H9 (cell line): Measurements from ENCODE around the gene SETMAR. TPM values are rescaled to one million over a fixed set of nuclear protein-coding genes. Genes with fewer than 3 reads are reported as not detected.

Experiments
- DNase-seq: peaks from one replicate; pipeline ENCODE4 v3.0.0-alpha.2; 2017
- H2AFZ ChIP-seq: one replicate; pipeline ENCODE4 v1.6.1; 2013; ENCODE audit warnings: mild to moderate bottlenecking, low read length, control low read depth, moderate library complexity
- H2AK5ac ChIP-seq: 2 replicates; pipeline ENCODE4 v1.6.1; 2013; ENCODE audit warnings: low read length, control low read depth, mixed read lengths; ENCODE audit not compliant: insufficient read length
- H2BK120ac ChIP-seq: one replicate; pipeline ENCODE4 v1.6.1; 2013; ENCODE audit warnings: low read depth, mild to moderate bottlenecking, low read length, control low read depth, inconsistent platforms; ENCODE audit not compliant: poor library complexity, severe bottlenecking
- H2BK12ac ChIP-seq: 2 replicates; pipeline ENCODE4 v1.6.1; 2013; ENCODE audit warnings: low read length, control low read depth, mixed read lengths, low read depth; ENCODE audit not compliant: insufficient read length
- H2BK15ac ChIP-seq: 2 replicates; pipeline ENCODE4 v1.6.1; 2013; ENCODE audit warnings: low read depth, low read length, control low read depth
- H2BK20ac ChIP-seq: one replicate; pipeline ENCODE4 v1.6.1; 2013; ENCODE audit warnings: low read depth, mild to moderate bottlenecking, low read length, control low read depth, inconsistent platforms; ENCODE audit not compliant: poor library complexity, severe bottlenecking
- H2BK5ac ChIP-seq: 2 replicates; pipeline ENCODE4 v1.6.1; 2013; ENCODE audit warnings: low read length, control low read depth, mixed read lengths; ENCODE audit not compliant: insufficient read length
- H3K14ac ChIP-seq: 2 replicates; pipeline ENCODE4 v1.6.1; 2013; ENCODE audit warnings: low read length, control low read depth; ENCODE audit not compliant: insufficient read depth
- H3K18ac ChIP-seq: 2 replicates; pipeline ENCODE4 v1.6.1; 2013; ENCODE audit warnings: low read depth, mild to moderate bottlenecking, mixed read lengths, low read length, control low read depth; ENCODE audit not compliant: insufficient read length
- H3K23ac ChIP-seq: 2 replicates; pipeline ENCODE4 v1.6.1; 2013; ENCODE audit warnings: low read length, control low read depth, mixed read lengths, low read depth; ENCODE audit not compliant: insufficient read length
- H3K23me2 ChIP-seq: 2 replicates; pipeline ENCODE4 v1.6.1; 2013; ENCODE audit warnings: low read depth, mild to moderate bottlenecking, mixed read lengths, low read length, control low read depth; ENCODE audit not compliant: insufficient read length, poor library complexity, severe bottlenecking
- H3K27ac ChIP-seq: 2 replicates; pipeline ENCODE4 v1.5.1; 2013; ENCODE audit warnings: low read length, control low read depth, mixed read lengths, low read depth; ENCODE audit not compliant: insufficient read length
- H3K27me3 ChIP-seq: 2 replicates; pipeline ENCODE4 v1.6.1; 2013; ENCODE audit warnings: low read length, control low read depth, inconsistent platforms; ENCODE audit not compliant: insufficient read depth
- H3K4ac ChIP-seq: 2 replicates; pipeline ENCODE4 v1.6.1; 2013; ENCODE audit warnings: low read depth, mild to moderate bottlenecking, control low read depth, inconsistent platforms, low read length, moderate library complexity
- H3K4me1 ChIP-seq: 2 replicates; pipeline ENCODE4 v1.6.1; 2013; ENCODE audit warnings: low read length, control low read depth, inconsistent platforms; ENCODE audit not compliant: insufficient read depth
- H3K4me2 ChIP-seq: 2 replicates; pipeline ENCODE4 v1.6.1; 2013; ENCODE audit warnings: low read length, control low read depth, mixed read lengths; ENCODE audit not compliant: insufficient read length, insufficient read depth
- H3K56ac ChIP-seq: 2 replicates; pipeline ENCODE4 v1.6.1; 2013; ENCODE audit warnings: low read depth, mild to moderate bottlenecking, mixed read lengths, low read length, control low read depth; ENCODE audit not compliant: insufficient read length
- H3K79me1 ChIP-seq: 2 replicates; pipeline ENCODE4 v1.6.1; 2013; ENCODE audit warnings: low read depth, mild to moderate bottlenecking, moderate library complexity, low read length, control low read depth, inconsistent platforms; ENCODE audit not compliant: insufficient read depth, poor library complexity, severe bottlenecking
- H3K79me2 ChIP-seq: 2 replicates; pipeline ENCODE4 v1.6.1; 2013; ENCODE audit warnings: low read length, control low read depth, inconsistent platforms; ENCODE audit not compliant: insufficient read depth
- H3K9ac ChIP-seq: 2 replicates; pipeline ENCODE4 v1.6.1; 2013; ENCODE audit warnings: low read length, control low read depth, mixed read lengths; ENCODE audit not compliant: insufficient read length; ENCODE audit errors: extremely low read depth
- H3K9me3 ChIP-seq: one replicate; pipeline ENCODE4 v1.6.1; 2013; ENCODE audit warnings: low read depth, low read length, inconsistent platforms; ENCODE audit not compliant: control insufficient read depth
- H3T11ph ChIP-seq: one replicate; pipeline ENCODE4 v1.6.1; 2013; ENCODE audit warnings: mild to moderate bottlenecking, low read length, control low read depth, inconsistent platforms
- H4K20me1 ChIP-seq: one replicate; pipeline ENCODE4 v1.6.1; 2013; ENCODE audit not compliant: control insufficient read depth, insufficient read length, insufficient read depth
- H4K5ac ChIP-seq: 2 replicates; pipeline ENCODE4 v1.6.1; 2013; ENCODE audit warnings: low read depth, mild to moderate bottlenecking, mixed read lengths, low read length, control low read depth; ENCODE audit not compliant: insufficient read length
- H4K8ac ChIP-seq: replicated peaks from 2 replicates; pipeline ENCODE4 v1.6.1; 2013; ENCODE audit warnings: low read length, control low read depth, mixed read lengths, low read depth; ENCODE audit not compliant: insufficient read length
- H4K91ac ChIP-seq: 2 replicates; pipeline ENCODE4 v1.6.1; 2013; ENCODE audit warnings: low read depth, mild to moderate bottlenecking, moderate library complexity, mixed read lengths, low read length, control low read depth; ENCODE audit not compliant: insufficient read length
- H3K27ac Mint-ChIP-seq, 3 experiments: 2 replicates in 2 of 3; 3 replicates in 1 of 3; pipeline ENCODE4 v1.8.0; 2020 to 2021; ENCODE audit warnings: mixed read lengths in 3 of 3, mild to moderate bottlenecking in 1 of 3, moderate library complexity in 1 of 3
- H3K27me3 Mint-ChIP-seq: 2 replicates; pipeline ENCODE4 v1.8.0; 2021; ENCODE audit warnings: low read depth, mild to moderate bottlenecking, moderate library complexity, mixed read lengths
- H3K36me3 Mint-ChIP-seq, 3 experiments: 2 replicates in 2 of 3; 3 replicates in 1 of 3; pipeline ENCODE4 v1.8.0; 2020 to 2021; ENCODE audit warnings: low read depth in 3 of 3, mixed read lengths in 3 of 3; ENCODE audit not compliant: insufficient read depth in 1 of 3
- H3K4me1 Mint-ChIP-seq, 2 experiments: 2 replicates each; pipeline ENCODE4 v1.8.0; 2020; ENCODE audit warnings: mixed read lengths in 2 of 2
- H3K4me3 Mint-ChIP-seq, 2 experiments: 2 replicates in 1 of 2; 3 replicates in 1 of 2; pipeline ENCODE4 v1.8.0; 2020 to 2021; ENCODE audit warnings: mild to moderate bottlenecking in 2 of 2, mixed read lengths in 2 of 2, moderate library complexity in 1 of 2
- H3K9me3 Mint-ChIP-seq, 2 experiments: 2 replicates in 1 of 2; 3 replicates in 1 of 2; pipeline ENCODE4 v1.8.0; 2020; ENCODE audit warnings: mild to moderate bottlenecking in 2 of 2, mixed read lengths in 2 of 2, moderate library complexity in 1 of 2
- CTCF ChIP-seq: fragments of 200-600 bp; sonication (generic); conservative IDR thresholded peaks from 3 replicates; pipeline ENCODE4 v1.8.0; 2021; ENCODE audit warnings: antibody characterized with exemption, mild to moderate bottlenecking
- WGBS: extraction: QIAGEN DNeasy Blood & Tissue Kit; methylation state at CpG from one replicate; pipeline ENCODE4 v1.1.7; 2013; ENCODE audit warnings: missing lambda C conversion rate, low lambda C conversion rate, mixed read lengths; ENCODE audit not compliant: insufficient read length; ENCODE audit errors: extremely low coverage; 5-methylcytosine and 5-hydroxymethylcytosine counted together
- total RNA-seq: library from RNA; stranded (reverse); gene quantifications from 2 replicates; pipeline ENCODE4 v1.2.1, GENCODE V29; 2021

SETMAR gene
- total RNA-seq, 1 experiment from 2014 or later = 29.1 TPM

- H2BK20ac ChIP-seq = no peak overlapping the region
- H3K27ac ChIP-seq = no peak overlapping the region
- H2BK5ac ChIP-seq = no peak overlapping the region
- H3K23me2 ChIP-seq = no peaks in the 10 kb centered on the region
- H3K9me3 Mint-ChIP-seq = no peaks in the 10 kb centered on the region
- H4K8ac ChIP-seq = no peak overlapping the region
- H3K14ac ChIP-seq = no peak overlapping the region
- H3K36me3 Mint-ChIP-seq = no peaks in the 10 kb centered on the region; a peak in 1 of 7 replicates
- H4K5ac ChIP-seq = no peak overlapping the region
- H3K18ac ChIP-seq = no peak overlapping the region
- H2BK120ac ChIP-seq = no peak overlapping the region
- H3K27me3 Mint-ChIP-seq = peaks cover 3% of the 10 kb centered on the region
- no peaks in the 10 kb centered on the region for H3K27me3 ChIP-seq
- no peak overlapping the region for H2AFZ ChIP-seq
- H3K56ac ChIP-seq = no peak overlapping the region
- no peak overlapping the region for H3T11ph ChIP-seq
- no peaks in the 10 kb centered on the region for H4K20me1 ChIP-seq
- no CpG with 5 or more reads among the region's 2 CpGs for WGBS
- no peak overlapping the region; a peak in 1 of 7 replicates for H3K27ac Mint-ChIP-seq
- H3K9ac ChIP-seq = no peak overlapping the region
- no peaks in the 10 kb centered on the region for H3K79me1 ChIP-seq
- H3K4me2 ChIP-seq = no peak overlapping the region
- H3K79me2 ChIP-seq = no peaks in the 10 kb centered on the region
- no peak for TF ChIP-seq CTCF
- no peaks in the 10 kb centered on the region for H3K9me3 ChIP-seq
- H2BK15ac ChIP-seq = no peak overlapping the region
- no peak for DNase-seq
- H3K23ac ChIP-seq = no peak overlapping the region
- H4K91ac ChIP-seq = no peak overlapping the region
- no peak overlapping the region for H2BK12ac ChIP-seq
- peaks cover 9 to 11% of the 10 kb centered on the region in 2 experiments for H3K4me1 Mint-ChIP-seq
- H3K4me3 Mint-ChIP-seq = no peak overlapping the region
- no peak overlapping the region for H2AK5ac ChIP-seq
- H3K4ac ChIP-seq = no peak overlapping the region
- no peaks in the 10 kb centered on the region for H3K4me1 ChIP-seq
These were observed 5.7 kb upstream of the SETMAR start for GRCh38 chr3:4297486-4297885.
